Ascending aorta (tissue), 2 donors: ENCODE measurements around the gene ZNF689. TPM values are rescaled to one million over a fixed set of nuclear protein-coding genes. Genes with fewer than 3 reads are reported as not detected.

Experiments
- DNase-seq, 2 donors: peaks; one replicate each; pipeline ENCODE4 v3.0.0-alpha.2; 2019; ENCODE audit warnings: low spot score in 2 of 2
- H3K27ac ChIP-seq, 2 donors: fragments of 200-600 bp; sonication (generic); one replicate each; pipeline ENCODE4 v1.5.1; 2016 to 2017; ENCODE audit warnings: mild to moderate bottlenecking in 1 of 2
- H3K27me3 ChIP-seq: fragments of 200-600 bp; sonication (generic); one replicate; pipeline ENCODE4 v1.5.1; 2017
- H3K36me3 ChIP-seq, 2 donors: fragments of 200-600 bp; sonication (generic); one replicate each; pipeline ENCODE4 v1.5.1; 2016
- H3K4me1 ChIP-seq, 2 donors: fragments of 200-600 bp; sonication (generic); one replicate each; pipeline ENCODE4 v1.5.1; 2016 to 2017; ENCODE audit warnings: mild to moderate bottlenecking in 1 of 2
- H3K4me3 ChIP-seq, 2 donors: fragments of 200-600 bp; sonication (generic); one replicate each; pipeline ENCODE4 v1.5.1; 2016 to 2017; ENCODE audit warnings: mild to moderate bottlenecking in 1 of 2
- H3K9me3 ChIP-seq, 2 donors: fragments of 200-600 bp; sonication (generic); one replicate each; pipeline ENCODE4 v1.5.1; 2016
- intact Hi-C: fragments of 100-400 bp; cut with DNase I; formaldehyde crosslinking; loops from one replicate; pipeline ENCODE4 v1.15.1; 2023
- total RNA-seq: library from RNA; depleted of rRNA; stranded (reverse); fragments of >200 nt; gene quantifications from one replicate; pipeline ENCODE4 v1.1.0, GENCODE V29; 2016
- TF ChIP-seq, protein P1 (sequence below), 3 experiments: fragments of 200-600 bp in 2 of 3; fragments of 450-650 bp in 1 of 3; sonication (generic) in 2 of 3; IDR thresholded peaks; one replicate each; pipeline ENCODE4 v1.5.1; 2016 to 2019; ENCODE audit warnings: antibody characterized with exemption in 3 of 3, mild to moderate bottlenecking in 1 of 3, moderate library complexity in 1 of 3

Gene ZNF689
- total RNA-seq, 1 donor from 2014 or later, result 7.0 TPM

DNA sequence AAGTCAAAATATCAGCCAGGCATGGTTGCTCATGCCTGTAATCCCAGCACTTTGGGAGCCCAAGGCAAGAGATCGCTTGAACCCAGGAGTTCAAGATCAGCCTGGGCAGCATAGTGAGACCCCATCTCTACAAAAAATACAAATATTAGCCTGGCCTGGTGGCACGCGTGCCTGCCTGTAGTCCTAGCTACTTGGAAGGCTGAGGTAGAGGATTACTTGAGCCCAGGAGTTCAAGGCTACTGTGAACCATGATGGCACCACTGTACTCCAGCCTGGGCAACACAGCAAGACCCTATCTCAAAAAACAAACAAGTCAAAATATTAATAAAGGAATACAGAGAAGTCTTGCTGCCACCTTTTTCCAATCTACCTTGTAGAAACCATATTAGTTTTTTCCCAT, 4.2 kb downstream of the ZNF689 start:
- Histone ChIP-seq H3K4me3 (no peak overlapping the region), H3K27me3 (no peaks in the 10 kb centered on the region), H3K27ac (no peak overlapping the region), H3K36me3 (peaks cover 22 to 50% of the 10 kb centered on the region in 2 donors), H3K4me1 (peaks cover 0 to 10% of the 10 kb centered on the region in 2 donors), H3K9me3 (no peaks in the 10 kb centered on the region)
- DNase-seq, result no peak
- TF ChIP-seq, protein P1, sequence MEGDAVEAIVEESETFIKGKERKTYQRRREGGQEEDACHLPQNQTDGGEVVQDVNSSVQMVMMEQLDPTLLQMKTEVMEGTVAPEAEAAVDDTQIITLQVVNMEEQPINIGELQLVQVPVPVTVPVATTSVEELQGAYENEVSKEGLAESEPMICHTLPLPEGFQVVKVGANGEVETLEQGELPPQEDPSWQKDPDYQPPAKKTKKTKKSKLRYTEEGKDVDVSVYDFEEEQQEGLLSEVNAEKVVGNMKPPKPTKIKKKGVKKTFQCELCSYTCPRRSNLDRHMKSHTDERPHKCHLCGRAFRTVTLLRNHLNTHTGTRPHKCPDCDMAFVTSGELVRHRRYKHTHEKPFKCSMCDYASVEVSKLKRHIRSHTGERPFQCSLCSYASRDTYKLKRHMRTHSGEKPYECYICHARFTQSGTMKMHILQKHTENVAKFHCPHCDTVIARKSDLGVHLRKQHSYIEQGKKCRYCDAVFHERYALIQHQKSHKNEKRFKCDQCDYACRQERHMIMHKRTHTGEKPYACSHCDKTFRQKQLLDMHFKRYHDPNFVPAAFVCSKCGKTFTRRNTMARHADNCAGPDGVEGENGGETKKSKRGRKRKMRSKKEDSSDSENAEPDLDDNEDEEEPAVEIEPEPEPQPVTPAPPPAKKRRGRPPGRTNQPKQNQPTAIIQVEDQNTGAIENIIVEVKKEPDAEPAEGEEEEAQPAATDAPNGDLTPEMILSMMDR (IDR thresholded peaks at IDR 0.05), result no peak
- intact Hi-C loops, result no loop called here

DNA sequence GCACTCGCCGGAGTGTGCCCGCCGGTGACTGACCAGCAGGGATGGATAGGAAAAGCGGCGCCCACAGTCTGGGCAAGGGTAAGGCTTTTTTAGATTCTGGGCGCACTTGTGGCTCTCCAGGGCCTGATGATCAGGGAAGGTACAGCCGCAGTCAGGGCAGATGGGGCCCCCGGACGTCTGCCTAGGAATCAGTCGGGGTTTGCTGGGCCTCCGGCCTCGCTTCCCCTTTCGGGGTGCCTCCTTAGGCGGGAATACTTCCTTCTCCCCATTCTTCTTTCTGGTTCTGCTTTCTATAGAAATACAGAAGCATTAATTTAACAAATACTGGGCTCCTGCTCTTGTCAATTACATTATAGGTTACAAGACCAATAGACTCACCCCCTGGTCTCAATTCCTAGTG, 5.0 kb downstream of the ZNF689 start:
- TF ChIP-seq, protein P1 (IDR thresholded peaks at IDR 0.05), result no peak
- no peaks in the 10 kb centered on the region for H3K9me3 ChIP-seq
- no peak overlapping the region for H3K27ac ChIP-seq
- no peak overlapping the region for H3K4me3 ChIP-seq
- peaks cover 0 to 10% of the 10 kb centered on the region in 2 donors for H3K4me1 ChIP-seq
- DNase-seq, result no peak
- intact Hi-C loops, result no loop called here
- peaks cover 22 to 50% of the 10 kb centered on the region in 2 donors for H3K36me3 ChIP-seq
- no peaks in the 10 kb centered on the region for H3K27me3 ChIP-seq

DNA sequence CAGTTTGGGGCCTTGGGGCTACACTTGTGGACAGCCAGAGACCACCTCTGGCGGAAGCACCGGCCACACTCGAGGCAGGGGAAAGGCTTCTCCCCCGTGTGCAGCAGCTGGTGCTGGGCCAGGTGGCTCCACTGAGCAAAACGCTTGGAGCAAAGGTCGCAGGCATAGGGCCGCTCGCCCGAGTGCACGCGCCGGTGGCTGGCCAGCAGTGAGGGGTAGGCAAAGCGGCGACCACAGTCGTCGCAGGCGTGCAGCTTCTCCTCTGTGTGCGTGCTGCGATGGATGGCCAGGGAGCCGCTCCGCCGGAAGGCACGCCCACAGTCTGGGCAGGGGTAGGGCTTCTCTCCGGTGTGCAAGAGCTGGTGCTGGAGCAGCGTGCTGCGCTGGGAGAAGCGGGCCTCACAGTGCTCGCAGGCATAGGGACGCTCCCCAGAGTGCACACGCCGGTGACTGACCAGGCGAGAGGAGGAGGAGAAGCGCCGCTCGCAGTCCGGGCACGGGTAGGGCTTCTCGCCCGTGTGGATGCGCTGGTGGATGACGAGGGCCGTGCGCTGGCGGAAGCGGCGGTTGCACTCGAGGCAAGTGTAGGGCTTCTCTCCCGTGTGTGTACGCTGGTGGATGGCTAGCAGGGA, 5.8 kb downstream of the ZNF689 start:
- Histone ChIP-seq H3K27me3 (no peaks in the 10 kb centered on the region), H3K4me3 (no peak overlapping the region), H3K4me1 (peaks cover 0 to 8% of the 10 kb centered on the region in 2 donors), H3K27ac (no peak overlapping the region), H3K9me3 (no peaks in the 10 kb centered on the region), H3K36me3 (peaks cover 22 to 50% of the 10 kb centered on the region in 2 donors)
- intact Hi-C loops, result no loop called here
- DNase-seq, result no peak
- TF ChIP-seq, protein P1 (IDR thresholded peaks at IDR 0.05), result no peak

DNA sequence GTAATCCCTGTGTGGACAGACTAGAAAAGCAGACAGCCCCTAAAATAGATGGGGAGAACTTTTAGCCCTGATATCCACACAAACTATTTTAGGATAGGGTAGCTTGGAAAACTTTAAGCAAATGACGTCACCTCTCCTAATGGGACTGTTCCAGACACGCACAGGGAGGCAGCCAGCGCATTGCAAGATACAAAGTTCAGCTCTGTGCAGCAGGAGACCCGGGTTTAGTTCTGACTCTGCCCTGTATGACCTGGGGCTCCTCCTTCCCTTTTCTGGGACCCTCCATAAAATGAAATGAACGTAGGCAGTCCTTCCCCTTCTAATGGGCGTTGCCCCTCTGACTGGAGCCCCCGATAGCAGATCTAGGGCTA, 6.3 kb downstream of the ZNF689 start:
- Histone ChIP-seq H3K4me1 (peaks cover 0 to 3% of the 10 kb centered on the region in 2 donors), H3K9me3 (no peaks in the 10 kb centered on the region), H3K27ac (no peak overlapping the region), H3K27me3 (no peaks in the 10 kb centered on the region), H3K36me3 (peaks cover 22 to 50% of the 10 kb centered on the region in 2 donors), H3K4me3 (no peak overlapping the region)
- DNase-seq, result no peak
- TF ChIP-seq, protein P1 (IDR thresholded peaks at IDR 0.05), result no peak
- intact Hi-C loops, result no loop called here

DNA sequence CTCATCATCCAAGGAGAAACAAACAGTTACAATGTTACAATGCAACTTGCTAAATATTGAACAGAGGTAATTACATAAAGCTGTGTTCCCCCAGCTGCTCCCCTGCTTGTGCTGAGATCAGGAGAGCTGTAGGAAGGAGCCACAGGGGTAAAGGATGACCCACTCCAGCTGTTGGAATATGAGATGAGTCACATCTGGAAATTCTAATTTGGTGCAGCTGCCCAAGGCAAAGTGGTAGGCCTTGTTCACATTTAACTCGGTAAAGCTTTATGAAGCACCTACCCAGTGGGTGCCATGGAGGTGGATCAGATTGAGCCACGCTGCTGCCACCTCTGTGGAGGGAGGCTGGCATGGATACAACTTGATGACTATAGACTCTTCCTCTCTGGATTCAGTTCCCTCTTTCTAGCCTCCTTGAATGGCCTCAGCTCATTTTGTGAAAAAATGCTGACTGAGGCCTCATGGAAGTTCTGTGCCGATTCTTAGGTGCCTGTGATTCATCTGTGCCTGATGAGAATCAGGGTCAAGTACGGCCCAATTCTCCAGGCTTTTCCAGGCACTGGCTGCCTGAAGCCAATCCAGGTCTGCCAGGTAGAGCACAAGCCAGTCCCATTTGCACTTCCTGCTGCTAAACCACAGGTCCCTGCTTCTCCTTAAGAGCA, 7.4 kb downstream of the ZNF689 start:
- Histone ChIP-seq H3K27me3 (no peaks in the 10 kb centered on the region), H3K4me1 (no peaks in the 10 kb centered on the region), H3K27ac (no peak overlapping the region), H3K4me3 (no peak overlapping the region), H3K36me3 (peaks cover 22 to 48% of the 10 kb centered on the region in 2 donors), H3K9me3 (no peaks in the 10 kb centered on the region)
- intact Hi-C loops, result no loop called here
- TF ChIP-seq, protein P1 (IDR thresholded peaks at IDR 0.05), result no peak
- no peak for DNase-seq
